ENCODE measurements around the gene EID2.

The EID2 gene

DNA sequence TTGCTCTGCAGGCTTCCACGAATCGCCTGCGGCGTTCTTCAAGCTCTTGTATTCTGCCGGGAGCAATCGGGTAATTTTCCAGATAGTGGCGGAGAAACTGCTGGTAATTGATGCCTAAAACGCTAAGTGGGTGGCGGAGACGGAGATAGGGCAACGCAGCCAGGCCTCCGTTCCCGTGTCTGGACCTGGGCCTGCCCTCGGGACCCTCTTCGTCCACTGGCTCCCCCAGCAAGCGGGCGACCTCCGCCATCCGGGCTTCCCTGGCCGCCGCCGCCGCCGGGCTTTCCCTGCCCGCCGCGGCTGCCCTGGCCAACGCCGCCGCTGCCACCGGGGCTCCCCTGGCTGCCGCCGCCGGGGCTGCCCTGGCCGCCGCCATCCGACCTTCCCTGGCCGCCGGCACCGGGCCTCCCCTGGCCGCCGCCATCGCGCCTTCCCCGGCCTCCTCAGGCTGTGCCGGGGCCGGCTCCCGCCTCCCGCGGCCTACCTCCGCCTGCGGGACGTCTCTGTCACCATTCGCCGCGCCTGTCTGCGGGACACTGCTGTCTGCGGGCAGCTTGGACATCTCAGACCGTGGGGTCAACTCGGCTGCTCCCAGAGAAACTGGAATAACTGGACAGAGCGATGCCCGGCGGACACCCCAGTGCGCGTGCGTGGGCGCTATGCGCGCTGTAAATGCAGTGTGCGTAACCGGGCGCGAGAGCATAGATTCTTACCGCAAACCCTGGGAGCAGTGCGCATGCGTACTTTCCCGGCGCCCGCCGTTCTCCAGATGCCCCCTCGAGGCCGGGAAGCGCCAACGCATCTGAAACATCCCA, at the start of gene EID2:
Gene EID2, minus strand, starts transcription at position 644 of the 815 bp plus-strand sequence. Its CDS starts 82 bp downstream, at position 562.
- peak; percentile 94 for DNase-seq

GRCh38 chr19:39588066-39588465, 48.1 kb upstream of the EID2 start:
- DNase-seq, result no peak

- DNase-seq, result no peak
Observed at GRCh38 chr19:39587496-39587895, 47.5 kb upstream of the EID2 start.

DNA sequence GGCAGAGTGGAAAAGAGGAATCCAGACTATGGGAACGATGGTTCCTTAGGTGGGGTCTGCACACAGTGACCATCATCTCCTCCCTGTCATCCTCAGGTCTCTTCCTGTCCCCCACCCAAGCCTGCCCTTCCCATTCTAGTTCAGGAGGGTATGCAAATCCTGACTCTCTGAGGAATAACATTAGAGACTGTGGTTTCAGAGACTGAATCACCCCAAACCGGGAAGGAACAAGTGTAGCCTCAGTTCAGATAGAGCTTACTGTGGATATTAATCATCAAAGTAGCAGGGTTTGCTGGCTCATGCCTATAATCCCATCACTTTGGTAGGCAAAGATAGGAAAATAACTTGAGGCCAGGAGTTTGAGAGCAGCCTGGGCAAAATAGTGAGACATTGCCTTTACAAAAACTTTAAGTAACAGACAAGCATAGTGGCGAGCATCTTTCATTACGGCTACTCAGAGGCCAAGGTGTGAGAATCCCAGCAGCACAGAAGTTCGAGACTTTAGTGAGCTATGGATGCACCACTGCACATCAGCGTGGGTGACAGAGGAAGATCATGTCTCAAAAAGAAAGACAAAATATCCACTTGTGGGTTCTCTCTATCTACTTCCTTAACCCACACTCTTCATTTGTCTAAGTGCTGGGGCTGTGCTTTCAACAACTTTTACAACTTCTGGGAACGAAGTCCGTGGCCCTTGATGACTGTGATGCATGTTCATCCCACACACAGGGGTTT, 43.1 kb upstream of the EID2 start:
- DNase-seq, result no peak

- no peak for DNase-seq
Observed at GRCh38 chr19:39582442-39582841, 42.5 kb upstream of the EID2 start.

- no peak for DNase-seq
Observed at GRCh38 chr19:39568604-39569003, 28.6 kb upstream of the EID2 start.

DNA sequence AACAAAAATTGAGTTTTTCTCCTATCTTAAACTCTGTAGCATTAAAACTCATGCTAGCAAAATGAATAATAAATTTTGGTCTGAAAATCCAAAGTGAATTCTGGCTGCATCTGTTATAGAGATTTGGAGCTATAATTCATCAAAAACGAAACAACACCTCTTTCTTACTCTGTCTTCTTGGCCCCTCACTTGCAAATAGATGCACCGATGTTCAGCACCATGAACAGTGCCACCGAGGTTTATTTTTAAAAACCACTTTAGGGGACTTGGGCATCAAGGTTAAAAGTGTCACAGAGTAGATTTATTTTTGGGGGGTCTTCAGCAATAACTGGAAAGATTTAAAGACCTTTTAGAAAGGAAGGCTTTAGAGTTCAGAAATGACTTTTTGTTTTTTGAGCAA, 26.1 kb upstream of the EID2 start:
- no peak for DNase-seq

GRCh38 chr19:39563408-39563807, 23.4 kb upstream of the EID2 start:
- no peak for DNase-seq

DNA sequence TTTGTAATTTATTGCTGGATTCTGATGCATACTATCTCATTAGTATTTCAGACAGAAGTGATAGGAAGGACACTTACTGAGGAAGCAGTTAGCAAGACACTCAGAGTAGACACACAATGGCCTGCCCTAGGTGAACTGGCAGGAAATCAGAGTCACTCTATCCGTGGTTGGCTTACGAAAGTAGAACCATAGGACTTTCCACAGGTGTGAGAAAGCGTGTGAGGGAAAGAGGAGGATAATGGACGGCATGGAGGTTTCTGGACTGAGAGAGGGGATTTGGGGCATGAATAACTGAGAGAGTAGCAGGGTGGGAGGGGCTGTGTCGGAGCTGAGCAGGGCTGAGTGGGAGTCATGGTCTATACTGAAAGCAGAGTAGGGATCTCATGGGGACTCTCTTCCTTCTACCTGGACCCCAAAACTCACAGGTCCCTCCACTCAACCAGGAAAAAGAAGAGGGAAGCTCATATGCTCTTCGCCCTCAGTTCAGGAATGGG, 18.7 kb upstream of the EID2 start:
- peak; percentile 45 for DNase-seq

GRCh38 chr19:39557811-39558623, 18.1 kb upstream of the EID2 start:
- DNase-seq, result peak; percentile 45

DNA sequence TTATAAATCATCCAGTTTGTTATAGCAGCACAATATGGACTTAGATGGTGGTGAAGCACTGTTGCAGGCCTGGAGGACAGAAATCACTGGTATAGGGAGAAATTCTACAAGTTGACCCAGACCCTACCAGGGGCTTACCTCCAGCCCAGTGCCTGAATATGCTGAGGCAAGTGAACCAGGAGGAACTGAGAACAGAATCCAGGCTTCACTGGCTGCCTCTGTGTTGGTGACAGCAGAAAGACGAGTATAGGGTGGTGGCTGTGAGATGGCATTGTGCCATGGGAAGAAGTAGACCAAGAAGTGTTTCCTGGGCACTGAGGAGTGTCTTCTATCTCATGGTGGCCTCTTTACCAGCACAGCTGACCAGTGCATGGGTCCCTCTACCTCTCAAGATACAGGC, 15.9 kb upstream of the EID2 start:
- DNase-seq, result no peak

GRCh38 chr19:39554701-39555311, 14.8 kb upstream of the EID2 start:
- DNase-seq, result no peak

- no peak for DNase-seq
Observed at GRCh38 chr19:39553082-39553652, 13.2 kb upstream of the EID2 start.

GRCh38 chr19:39550197-39550596, 10.2 kb upstream of the EID2 start:
- no peak for DNase-seq

DNA sequence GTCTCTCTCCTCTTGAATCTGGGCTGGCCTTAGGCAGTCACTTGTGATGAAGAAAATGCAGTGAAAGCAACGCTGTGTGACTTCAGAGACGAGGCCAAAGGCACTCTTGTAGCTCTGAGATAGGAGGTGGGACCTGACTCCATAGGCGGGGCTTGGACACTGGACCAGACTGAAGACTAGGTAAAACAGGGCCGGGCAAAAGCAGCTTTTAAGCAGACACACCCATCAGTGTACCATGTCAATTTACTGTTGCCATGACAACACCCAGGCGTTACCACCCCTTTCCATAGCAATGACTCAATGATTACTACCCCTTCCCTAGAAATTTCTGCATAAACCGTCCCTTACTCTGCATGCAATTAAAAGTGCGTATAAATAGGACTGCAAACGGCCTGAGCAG, 6.6 kb upstream of the EID2 start:
- no peak for DNase-seq

GRCh38 chr19:39544911-39545310, 5.0 kb upstream of the EID2 start:
- peak; percentile 43 for DNase-seq

DNA sequence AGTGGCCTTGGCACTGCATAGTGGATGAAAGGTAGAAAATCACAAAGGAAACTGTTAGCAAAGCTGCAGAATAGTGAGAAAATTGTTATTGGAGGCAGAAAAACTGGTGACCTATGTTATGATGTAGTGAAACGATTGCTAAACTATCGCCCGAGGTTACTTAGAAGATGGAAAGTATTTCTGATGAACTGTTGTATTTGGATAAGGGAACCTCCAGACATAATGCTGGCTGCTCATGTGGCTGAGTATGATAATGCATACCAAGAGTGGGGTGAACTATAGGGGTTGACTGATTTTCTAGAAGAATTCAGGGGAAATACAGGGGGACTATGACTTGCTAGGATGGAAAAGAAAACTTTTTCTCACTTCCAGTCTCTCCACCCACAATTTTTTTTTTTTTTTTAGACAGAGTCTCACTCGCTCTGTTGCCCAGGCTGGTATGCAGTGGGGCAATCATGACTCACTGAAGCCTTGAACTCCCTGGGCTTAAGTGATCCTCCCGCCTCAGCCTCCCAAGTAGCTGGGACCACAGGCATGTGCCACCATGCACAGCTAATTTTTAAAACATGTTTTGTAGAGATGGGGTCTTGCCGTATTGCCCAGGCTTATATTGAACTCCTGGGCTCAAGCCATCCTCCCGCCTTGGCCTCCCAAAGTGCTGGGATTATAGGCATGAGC, 4.4 kb upstream of the EID2 start:
- no peak for DNase-seq

DNA sequence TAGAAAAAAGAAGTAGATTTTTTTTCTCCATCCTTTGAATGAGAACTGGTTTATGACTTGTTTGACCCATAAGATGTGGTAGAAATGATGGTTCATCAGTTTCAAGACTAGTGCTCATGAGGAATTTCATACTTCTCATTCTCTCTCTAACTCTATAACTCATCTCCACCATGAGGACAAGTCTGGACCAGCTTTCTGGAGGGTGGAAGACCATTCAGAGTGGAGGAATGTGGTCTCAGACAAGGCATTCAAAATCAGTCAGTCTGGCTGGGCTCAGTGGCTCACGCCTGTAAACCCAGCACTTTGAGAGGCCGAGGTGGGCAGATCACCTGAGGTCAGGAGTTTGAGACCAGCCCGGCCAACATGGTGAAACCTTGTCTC, 3.5 kb upstream of the EID2 start:
- no peak for DNase-seq

- no peak for DNase-seq
Observed at GRCh38 chr19:39542206-39542605, 2.2 kb upstream of the EID2 start.

- no peak for DNase-seq
Observed at GRCh38 chr19:39540333-39540673, 342 bp upstream of the EID2 start.

GRCh38 chr19:39539165-39539517, 820 bp downstream of the EID2 start:
- no peak for DNase-seq

GRCh38 chr19:39533791-39534190, 6.2 kb downstream of the EID2 start:
- no peak for DNase-seq

Measured in CD4-positive, alpha-beta T cell treated with Interleukin-17A for 1 hour (primary cell).